IPS-NIHi7 (cell line): ENCODE measurements around the gene CACNA1G.

Source experiments
- DNase-seq: peaks from one replicate; pipeline ENCODE4 v3.0.0; 2012; ENCODE audit warnings: mixed read lengths; ENCODE audit errors: extremely low spot score

Gene CACNA1G

DNA sequence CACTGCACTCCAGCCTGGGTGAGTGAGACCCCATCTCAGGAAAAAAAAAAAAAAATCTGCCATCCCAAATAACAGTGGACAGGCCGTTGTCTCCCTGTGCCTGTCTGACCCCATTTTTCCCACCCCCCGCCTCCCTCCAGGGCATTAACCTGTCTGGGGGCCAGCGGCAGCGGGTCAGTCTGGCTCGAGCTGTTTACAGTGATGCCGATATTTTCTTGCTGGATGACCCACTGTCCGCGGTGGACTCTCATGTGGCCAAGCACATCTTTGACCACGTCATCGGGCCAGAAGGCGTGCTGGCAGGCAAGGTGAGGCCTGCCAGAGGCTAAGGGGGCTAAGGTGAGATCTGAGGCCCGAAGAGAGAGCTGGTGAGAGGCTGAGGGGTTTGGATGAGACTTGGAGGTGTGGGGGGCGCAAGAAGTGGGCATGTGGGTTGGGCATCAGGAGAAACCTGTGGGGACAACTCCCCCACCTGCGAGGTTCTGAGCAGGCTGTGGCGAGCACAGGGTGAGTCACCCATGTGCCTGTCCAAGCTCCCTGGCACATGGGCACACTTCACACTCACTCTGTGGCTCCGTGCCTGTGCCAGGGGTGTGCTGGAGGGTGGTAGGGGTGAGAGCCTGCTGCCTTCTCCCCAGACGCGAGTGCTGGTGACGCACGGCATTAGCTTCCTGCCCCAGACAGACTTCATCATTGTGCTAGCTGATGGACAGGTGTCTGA, 112.5 kb downstream of the CACNA1G start:
- DNase-seq = peak; percentile 7

- peak; percentile 6 for DNase-seq
Observed at GRCh38 chr17:50675190-50675589, 114.7 kb downstream of the CACNA1G start.

DNA sequence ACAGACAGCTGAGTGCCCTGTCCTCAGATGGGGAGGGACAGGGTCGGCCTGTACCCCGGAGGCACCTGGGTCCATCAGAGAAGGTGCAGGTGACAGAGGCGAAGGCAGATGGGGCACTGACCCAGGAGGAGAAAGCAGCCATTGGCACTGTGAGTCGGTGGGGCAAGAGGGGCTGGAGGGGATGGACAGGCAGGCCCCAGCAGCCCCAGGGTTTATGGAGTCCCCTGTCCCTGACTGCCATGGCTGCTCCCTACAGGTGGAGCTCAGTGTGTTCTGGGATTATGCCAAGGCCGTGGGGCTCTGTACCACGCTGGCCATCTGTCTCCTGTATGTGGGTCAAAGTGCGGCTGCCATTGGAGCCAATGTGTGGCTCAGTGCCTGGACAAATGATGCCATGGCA, 115.1 kb downstream of the CACNA1G start:
- no peak for DNase-seq

GRCh38 chr17:50676065-50676975, 115.8 kb downstream of the CACNA1G start:
- peak; percentile 10 for DNase-seq
